ENCODE data around the gene POTEG.
"Not testable (repeated sequence)": the region's sequence is repeated elsewhere in the genome, so short reads cannot be mapped to it uniquely, and the experiment has no call there.

The POTEG gene

DNA sequence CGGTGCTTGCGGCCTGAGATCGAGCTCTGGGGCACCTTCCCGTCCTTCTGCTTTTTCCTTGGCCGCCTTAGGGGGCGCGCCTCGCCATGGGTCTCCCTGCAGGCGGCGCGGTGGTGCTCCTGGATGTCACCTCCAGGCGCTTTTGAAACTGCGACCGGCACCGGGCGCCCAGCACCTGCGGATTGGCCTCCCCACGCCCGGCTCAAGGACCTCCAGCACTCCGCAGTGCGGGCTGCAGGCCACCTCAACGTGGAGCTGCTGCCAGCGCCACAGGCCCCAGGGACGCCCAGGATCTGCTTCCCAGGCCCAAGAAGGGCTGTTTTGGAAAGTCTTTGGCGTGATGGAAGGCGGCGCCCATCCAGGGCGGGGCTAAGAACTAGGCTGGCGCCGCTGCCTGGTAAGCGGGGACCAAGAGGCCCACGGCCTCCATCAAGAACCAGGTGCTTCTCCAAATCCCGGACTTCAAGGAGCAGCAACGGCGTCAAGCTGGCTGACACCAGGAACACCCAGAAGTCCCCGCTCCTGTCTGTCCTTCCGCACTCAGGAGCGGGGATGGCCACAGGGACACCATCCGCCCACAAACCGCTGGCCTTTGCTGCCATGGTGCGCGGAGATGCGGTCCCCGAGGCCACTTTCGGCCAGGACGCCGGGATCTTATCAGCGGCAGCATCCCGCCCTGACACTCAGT lies 61.2 kb downstream of the POTEG start:
- not testable (repeated sequence) for DNase-seq

DNA sequence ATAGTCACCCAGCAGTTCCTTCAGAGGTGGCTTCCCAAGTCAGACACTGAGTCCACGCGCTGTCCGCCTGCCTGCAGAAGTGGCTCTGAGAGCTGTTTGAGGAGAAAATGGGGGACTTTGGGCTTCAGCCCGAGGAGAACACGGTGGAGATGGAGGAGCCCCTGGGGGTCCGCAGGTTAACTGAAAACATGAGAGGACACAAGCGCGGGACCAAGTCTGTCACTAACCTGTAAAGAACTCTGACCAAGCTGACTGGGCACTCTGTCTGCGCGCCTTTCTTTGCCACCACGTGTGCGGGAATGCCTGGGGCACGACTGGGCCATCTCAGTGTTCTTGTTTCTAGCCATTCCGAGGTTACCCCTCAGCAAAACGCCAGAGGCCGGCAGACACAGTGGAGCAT lies 62.4 kb downstream of the POTEG start:
- not testable (repeated sequence) for DNase-seq

DNA sequence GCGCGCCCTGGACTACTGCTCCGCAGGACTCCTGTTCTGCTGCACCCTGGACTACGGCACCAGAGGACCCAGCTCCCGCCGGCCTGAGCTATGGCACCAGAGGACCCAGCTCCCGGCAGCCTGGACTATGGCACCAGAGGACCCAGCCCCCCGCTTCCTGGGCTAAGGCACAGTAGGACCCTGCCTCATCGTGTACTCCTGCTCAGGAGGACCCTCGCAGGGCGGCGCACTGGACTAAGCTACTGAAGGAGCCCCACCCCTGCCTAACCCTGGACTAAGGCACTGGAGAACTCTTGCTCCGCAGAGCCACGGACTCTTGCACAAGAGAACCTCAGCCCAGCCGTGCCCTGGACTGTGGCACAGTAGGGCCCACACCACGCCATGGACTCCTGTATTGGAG lies 71.3 kb downstream of the POTEG start:
- not testable (repeated sequence) for DNase-seq

DNA sequence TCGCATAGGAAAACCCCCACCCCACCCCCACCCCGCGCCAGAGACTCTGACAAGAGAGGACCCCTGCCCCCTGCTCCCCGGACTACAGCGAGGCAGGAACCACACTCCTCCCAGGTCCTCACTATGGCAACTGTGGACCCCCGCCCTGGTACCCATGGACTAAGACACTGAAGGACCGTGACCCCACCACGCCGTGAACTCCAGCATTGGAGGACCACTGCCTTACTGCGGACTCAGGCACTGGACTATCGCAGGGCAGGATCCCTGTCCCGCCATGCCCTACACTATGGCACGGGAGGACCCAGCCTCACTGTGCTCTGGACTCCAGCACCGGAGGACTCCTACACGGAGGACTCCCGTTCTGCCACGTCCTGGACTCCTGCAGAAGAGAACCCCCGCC lies 71.8 kb downstream of the POTEG start:
- DNase-seq, result not testable (repeated sequence)

DNA sequence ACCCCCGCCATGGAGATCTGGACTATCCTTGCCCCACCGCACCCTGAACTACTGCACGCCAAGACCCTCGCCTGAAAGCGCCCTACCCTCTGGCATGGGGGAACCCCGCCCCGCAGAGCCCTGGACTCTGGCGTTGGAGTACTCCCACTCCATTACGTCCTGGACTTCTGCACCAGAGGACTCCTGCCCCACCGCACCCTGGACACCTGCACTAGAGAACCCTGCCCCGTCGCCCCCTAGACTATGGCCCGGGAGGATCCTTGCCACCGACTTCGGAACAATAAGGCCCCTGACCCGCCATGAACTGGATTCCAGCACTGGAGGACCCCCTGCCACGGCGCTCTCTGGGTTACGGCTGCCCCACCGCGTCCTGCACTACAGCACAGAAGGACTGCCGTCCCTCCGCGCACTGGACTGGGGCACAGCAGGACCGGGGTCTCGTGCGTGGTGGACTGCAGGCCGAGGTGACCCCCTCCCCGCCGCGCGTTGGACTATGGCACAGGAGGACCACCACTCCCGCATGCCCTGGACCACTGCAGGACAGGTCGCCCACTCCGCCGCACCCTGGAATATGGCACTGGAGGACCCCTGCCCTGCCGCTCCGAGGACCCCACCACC lies 72.4 kb downstream of the POTEG start:
- not testable (repeated sequence) for DNase-seq

DNA sequence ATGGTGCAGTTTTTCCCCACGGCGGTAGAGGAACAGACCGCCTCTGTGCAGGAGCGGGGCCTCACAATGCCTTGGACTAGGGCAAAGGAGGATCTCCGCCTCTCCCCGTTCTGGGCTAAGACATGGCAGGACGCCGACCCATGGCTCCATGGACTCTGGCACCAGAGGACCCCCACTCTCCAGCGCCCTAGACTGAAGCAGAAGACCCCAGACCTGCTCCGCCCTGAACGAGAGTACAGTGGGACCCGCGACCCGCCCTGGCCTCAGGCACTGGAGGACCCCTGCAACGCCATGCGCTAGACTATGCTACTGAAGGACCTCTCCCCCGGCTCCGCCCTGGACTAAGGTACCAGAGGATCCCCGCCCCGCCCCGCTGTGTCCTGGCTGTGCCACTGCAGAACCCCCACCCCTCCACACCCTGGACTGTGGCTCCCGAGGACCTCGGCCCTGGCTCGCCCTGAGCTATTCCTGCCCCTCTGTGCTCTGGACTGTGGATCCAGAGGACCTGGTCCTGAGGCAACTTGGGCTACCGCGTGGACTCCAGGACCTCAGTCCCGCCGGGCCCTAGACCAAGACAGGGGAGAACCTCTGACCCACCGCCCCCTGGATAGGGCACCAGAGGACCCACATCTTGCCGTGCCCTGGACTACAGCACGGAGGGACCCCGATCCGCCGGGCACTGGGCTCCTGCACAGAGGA lies 73.1 kb downstream of the POTEG start:
- not testable (repeated sequence) for DNase-seq

Data from GF-D8 (cell line).